Measurements from ENCODE around the gene SH3RF3.

SH3RF3 gene

DNA sequence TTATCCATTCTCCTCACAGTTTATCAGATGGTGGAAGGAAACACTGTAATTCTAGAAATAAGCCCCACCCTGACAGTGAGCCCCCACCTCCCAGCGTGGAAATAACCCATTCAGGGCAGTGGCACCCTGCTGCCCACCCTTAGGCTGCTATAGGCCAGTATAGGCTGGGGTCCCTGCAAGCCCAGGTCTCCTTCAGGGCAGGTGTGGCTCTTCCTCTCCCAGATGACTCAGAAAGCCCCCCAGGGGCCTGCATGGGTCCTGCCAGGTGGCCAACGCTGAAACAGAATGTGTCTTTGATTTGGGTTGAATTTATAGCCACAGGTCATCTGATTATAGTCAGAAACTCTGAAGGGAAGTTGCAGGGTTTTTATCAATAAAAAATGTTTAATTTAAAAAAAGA, 136.4 kb downstream of the SH3RF3 start:
- no peak overlapping the region for H3K4me3 ChIP-seq (ENCODE audit: insufficient read length, low read depth)
- no peak for TF ChIP-seq SUZ12 (IDR thresholded peaks at IDR 0.05; ENCODE audit: extremely low read depth, insufficient read depth, insufficient read length)
- no peak for TF ChIP-seq ZNF274 (IDR thresholded peaks at IDR 0.05; ENCODE audit: low read depth, low read length)
- no peak for TF ChIP-seq YY1 (IDR thresholded peaks at IDR 0.05; ENCODE audit: insufficient read depth, insufficient read length)
- H3K9me3 ChIP-seq (ENCODE audit: insufficient read depth, low read length): no peaks in the 10 kb centered on the region

GRCh38 chr2:109265953-109266352, 136.9 kb downstream of the SH3RF3 start:
- Histone ChIP-seq H3K4me3 (ENCODE audit: insufficient read length, low read depth) (no peak overlapping the region), H3K9me3 (ENCODE audit: insufficient read depth, low read length) (no peaks in the 10 kb centered on the region), H3K27me3 (ENCODE audit: insufficient read depth, insufficient read length) (no peaks in the 10 kb centered on the region), H3K9ac (ENCODE audit: insufficient read length, low read depth) (no peak overlapping the region), H3K36me3 (ENCODE audit: insufficient read depth, insufficient read length, low read length) (no peaks in the 10 kb centered on the region), H3K4me1 (ENCODE audit: insufficient read depth, insufficient read length) (peaks cover 11% of the 10 kb centered on the region)
- TF ChIP-seq ZNF274 (IDR thresholded peaks at IDR 0.05; ENCODE audit: low read depth, low read length): no peak
- TF ChIP-seq YY1 (IDR thresholded peaks at IDR 0.05; ENCODE audit: insufficient read depth, insufficient read length): no peak
- no peak for TF ChIP-seq SUZ12 (IDR thresholded peaks at IDR 0.05; ENCODE audit: extremely low read depth, insufficient read depth, insufficient read length)
- no peak for DNase-seq (ENCODE audit: low read depth, low spot score)

More for the DNA sequence above, 136.4 kb downstream of the SH3RF3 start:
- no peak overlapping the region for H3K9ac ChIP-seq (ENCODE audit: insufficient read length, low read depth)
- no peaks in the 10 kb centered on the region for H3K36me3 ChIP-seq (ENCODE audit: insufficient read depth, insufficient read length, low read length)
- H3K4me1 ChIP-seq (ENCODE audit: insufficient read depth, insufficient read length): peaks cover 11% of the 10 kb centered on the region
- no peak for DNase-seq (ENCODE audit: low read depth, low spot score)
- no peaks in the 10 kb centered on the region for H3K27me3 ChIP-seq (ENCODE audit: insufficient read depth, insufficient read length)

DNA sequence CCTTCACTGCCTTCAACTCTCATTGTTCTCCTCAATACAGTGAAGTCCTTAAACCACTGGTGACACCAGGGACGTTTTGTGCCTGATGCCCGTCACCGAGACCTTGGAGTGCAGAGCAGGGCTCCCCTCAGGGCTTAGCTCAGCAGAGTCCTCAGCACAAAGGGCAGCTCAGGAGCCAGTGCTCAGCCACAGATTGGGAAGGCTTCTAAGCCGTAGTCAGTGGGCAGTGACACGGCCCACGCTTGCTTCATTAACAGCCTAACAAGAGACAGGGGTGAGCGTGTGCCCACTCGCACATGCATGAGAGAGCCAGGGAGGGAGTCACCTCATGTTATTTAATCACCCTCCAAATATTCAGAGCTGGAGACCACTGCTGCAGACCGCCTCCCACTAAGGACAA, 137.5 kb downstream of the SH3RF3 start:
- no peak for DNase-seq (ENCODE audit: low read depth, low spot score)
- H3K9ac ChIP-seq (ENCODE audit: insufficient read length, low read depth): no peak overlapping the region
- no peaks in the 10 kb centered on the region for H3K36me3 ChIP-seq (ENCODE audit: insufficient read depth, insufficient read length, low read length)

GRCh38 chr2:109266998-109267854, 138.2 kb downstream of the SH3RF3 start:
- Histone ChIP-seq H3K27me3 (ENCODE audit: insufficient read depth, insufficient read length) (no peaks in the 10 kb centered on the region), H3K9me3 (ENCODE audit: insufficient read depth, low read length) (no peaks in the 10 kb centered on the region), H3K4me1 (ENCODE audit: insufficient read depth, insufficient read length) (peaks cover 11% of the 10 kb centered on the region), H3K4me3 (ENCODE audit: insufficient read length, low read depth) (no peak overlapping the region), H3K9ac (ENCODE audit: insufficient read length, low read depth) (no peak overlapping the region), H3K36me3 (ENCODE audit: insufficient read depth, insufficient read length, low read length) (no peaks in the 10 kb centered on the region)
- TF ChIP-seq YY1 (IDR thresholded peaks at IDR 0.05; ENCODE audit: insufficient read depth, insufficient read length): no peak
- no peak for TF ChIP-seq ZNF274 (IDR thresholded peaks at IDR 0.05; ENCODE audit: low read depth, low read length)
- TF ChIP-seq SUZ12 (IDR thresholded peaks at IDR 0.05; ENCODE audit: extremely low read depth, insufficient read depth, insufficient read length): no peak
- no peak for DNase-seq (ENCODE audit: low read depth, low spot score)

More for the DNA sequence above, 137.5 kb downstream of the SH3RF3 start:
- TF ChIP-seq YY1 (IDR thresholded peaks at IDR 0.05; ENCODE audit: insufficient read depth, insufficient read length): no peak
- TF ChIP-seq ZNF274 (IDR thresholded peaks at IDR 0.05; ENCODE audit: low read depth, low read length): no peak
- no peak for TF ChIP-seq SUZ12 (IDR thresholded peaks at IDR 0.05; ENCODE audit: extremely low read depth, insufficient read depth, insufficient read length)
- H3K4me3 ChIP-seq (ENCODE audit: insufficient read length, low read depth): no peak overlapping the region
- peaks cover 11% of the 10 kb centered on the region for H3K4me1 ChIP-seq (ENCODE audit: insufficient read depth, insufficient read length)
- no peaks in the 10 kb centered on the region for H3K27me3 ChIP-seq (ENCODE audit: insufficient read depth, insufficient read length)
- H3K9me3 ChIP-seq (ENCODE audit: insufficient read depth, low read length): no peaks in the 10 kb centered on the region

- TF ChIP-seq YY1 (IDR thresholded peaks at IDR 0.05; ENCODE audit: insufficient read depth, insufficient read length) (no peak), ZNF274 (IDR thresholded peaks at IDR 0.05; ENCODE audit: low read depth, low read length) (no peak), SUZ12 (IDR thresholded peaks at IDR 0.05; ENCODE audit: extremely low read depth, insufficient read depth, insufficient read length) (no peak)
- no peaks in the 10 kb centered on the region for H3K36me3 ChIP-seq (ENCODE audit: insufficient read depth, insufficient read length, low read length)
- H3K27me3 ChIP-seq (ENCODE audit: insufficient read depth, insufficient read length): no peaks in the 10 kb centered on the region
- peaks cover 11% of the 10 kb centered on the region for H3K4me1 ChIP-seq (ENCODE audit: insufficient read depth, insufficient read length)
- no peak overlapping the region for H3K9ac ChIP-seq (ENCODE audit: insufficient read length, low read depth)
- DNase-seq (ENCODE audit: low read depth, low spot score): no peak
- no peaks in the 10 kb centered on the region for H3K9me3 ChIP-seq (ENCODE audit: insufficient read depth, low read length)
- no peak overlapping the region for H3K4me3 ChIP-seq (ENCODE audit: insufficient read length, low read depth)
Measured at GRCh38 chr2:109268916-109269315, 139.9 kb downstream of the SH3RF3 start.

DNA sequence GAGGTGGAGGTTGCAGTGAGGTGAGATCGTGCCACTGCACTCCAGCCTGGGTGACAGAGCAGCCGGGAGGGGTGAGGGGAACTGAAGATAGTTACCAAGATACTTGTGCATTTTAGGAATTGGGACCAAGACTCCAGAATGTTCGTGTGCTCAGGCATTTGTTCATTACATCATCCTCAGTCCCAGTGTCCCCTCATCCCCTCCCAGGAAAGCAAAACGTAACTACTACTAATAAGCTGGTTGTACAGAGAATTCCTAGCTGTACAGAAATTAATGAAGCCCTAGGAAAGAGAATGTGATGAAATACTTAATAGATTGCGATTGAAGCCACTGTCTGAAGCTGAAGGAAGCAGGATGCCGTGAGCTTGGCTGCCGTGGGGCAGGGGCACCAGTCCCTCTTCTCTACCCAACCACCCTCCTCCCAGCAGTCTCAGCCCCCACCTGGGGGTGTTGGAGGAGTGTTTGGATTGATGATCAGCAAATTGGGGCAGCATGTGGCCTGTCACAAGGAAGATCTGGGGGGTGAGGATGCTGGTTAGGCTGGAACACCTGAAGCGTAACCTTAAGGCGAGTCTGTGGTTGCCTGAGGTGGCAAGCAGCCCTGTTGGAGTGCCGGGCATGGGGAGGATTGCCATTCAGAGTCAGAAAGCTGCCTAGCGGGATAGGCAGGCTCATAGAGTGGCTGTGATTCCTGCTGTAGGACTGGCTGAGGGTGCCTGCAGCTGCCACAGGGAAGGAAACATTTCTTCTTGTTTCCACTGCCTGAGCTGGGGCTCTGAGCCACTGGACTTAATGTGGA, 140.9 kb downstream of the SH3RF3 start:
- DNase-seq (ENCODE audit: low read depth, low spot score): no peak
- TF ChIP-seq SUZ12 (IDR thresholded peaks at IDR 0.05; ENCODE audit: extremely low read depth, insufficient read depth, insufficient read length): no peak
- TF ChIP-seq YY1 (IDR thresholded peaks at IDR 0.05; ENCODE audit: insufficient read depth, insufficient read length): no peak
- TF ChIP-seq ZNF274 (IDR thresholded peaks at IDR 0.05; ENCODE audit: low read depth, low read length): no peak
- no peak overlapping the region for H3K9ac ChIP-seq (ENCODE audit: insufficient read length, low read depth)
- no peaks in the 10 kb centered on the region for H3K9me3 ChIP-seq (ENCODE audit: insufficient read depth, low read length)
- no peaks in the 10 kb centered on the region for H3K36me3 ChIP-seq (ENCODE audit: insufficient read depth, insufficient read length, low read length)
- H3K27me3 ChIP-seq (ENCODE audit: insufficient read depth, insufficient read length): no peaks in the 10 kb centered on the region
- H3K4me1 ChIP-seq (ENCODE audit: insufficient read depth, insufficient read length): peaks cover 9% of the 10 kb centered on the region
- no peak overlapping the region for H3K4me3 ChIP-seq (ENCODE audit: insufficient read length, low read depth)

Measured in NT2/D1 (cell line).